Lower leg skin (tissue), 3 donors: ENCODE results near the gene LDAH.

ENCODE experiments used
- CTCF ChIP-seq, 3 donors: fragments of 450-650 bp; IDR thresholded peaks; one replicate each; pipeline ENCODE4 v1.5.1; 2016; ENCODE audit warnings: antibody characterized with exemption in 3 of 3, mild to moderate bottlenecking in 3 of 3, moderate library complexity in 2 of 3
- POLR2A ChIP-seq, 2 donors: fragments of 450-650 bp; IDR thresholded peaks; one replicate each; pipeline ENCODE4 v1.6.1; 2016 to 2017; ENCODE audit warnings: antibody characterized with exemption in 2 of 2, mild to moderate bottlenecking in 1 of 2, moderate library complexity in 1 of 2

GRCh38 chr2:20745924-20746555 lies 76.9 kb downstream of the LDAH start:
- TF ChIP-seq POLR2A (IDR thresholded peaks at IDR 0.05) (no peak), CTCF (IDR thresholded peaks at IDR 0.05) (no peak)
